NCI-H345 treated with DMSO at 0.1 percent for 48 hours (cell line): ENCODE data around the gene FOXD2.
A peak's percentile ranks its signal among the peaks of the same experiment; 100 is the strongest.

Source experiments
- DNase-seq: peaks from one replicate; lab custom pipeline; 2025; ENCODE audit not compliant: unreplicated experiment; lab: John Stamatoyannopoulos, UW

Gene FOXD2

DNA sequence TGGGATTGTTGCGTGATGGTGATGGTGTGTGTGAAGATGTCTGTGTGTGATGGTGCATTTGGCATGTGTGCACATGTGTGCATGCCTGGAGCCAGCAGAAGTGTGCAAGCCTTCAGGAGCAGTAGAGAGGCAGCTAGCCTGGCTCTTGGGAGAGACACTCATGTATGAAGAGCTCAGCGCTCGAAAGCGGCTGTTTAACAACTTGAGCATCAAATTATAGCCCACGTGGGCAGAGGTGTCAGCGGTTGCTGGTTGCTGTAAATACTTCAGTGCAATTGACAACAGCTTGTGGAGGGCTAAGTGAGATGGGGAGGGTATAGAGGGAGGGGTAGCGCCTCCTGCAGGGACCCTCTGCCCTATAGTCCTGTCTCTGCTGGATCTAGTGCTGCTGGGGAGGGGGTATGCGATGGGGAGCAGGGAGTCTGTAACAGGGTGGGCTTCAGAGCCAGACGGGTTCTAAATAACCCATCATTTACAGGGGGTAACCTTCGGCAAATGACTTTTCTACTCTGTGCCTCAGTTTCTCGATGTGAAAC is 21.5 kb downstream of the FOXD2 start:
- DNase-seq = peak; percentile 60

GRCh38 chr1:47460040-47460439 is 22.2 kb downstream of the FOXD2 start:
- no peak for DNase-seq

DNA sequence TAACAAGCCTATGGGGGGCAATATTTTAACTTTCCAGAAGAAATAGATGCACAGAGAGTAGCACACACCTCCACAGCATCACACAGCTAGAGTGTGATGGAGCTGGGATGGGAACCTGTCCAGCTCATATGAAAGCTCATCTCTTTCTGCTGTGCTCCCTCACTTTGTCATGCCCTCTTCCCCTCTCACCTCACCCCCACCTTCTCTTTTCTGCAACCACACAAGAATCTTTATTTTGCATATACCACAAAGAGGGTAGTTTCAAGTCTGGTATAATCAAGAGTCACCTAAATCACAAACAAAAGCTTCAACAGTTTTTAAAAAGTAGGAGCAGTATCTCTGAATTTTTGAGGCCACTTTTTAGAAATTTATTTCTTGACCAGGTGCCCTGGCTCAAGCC is 22.6 kb downstream of the FOXD2 start:
- no peak for DNase-seq

GRCh38 chr1:47465605-47466004 is 27.8 kb downstream of the FOXD2 start:
- DNase-seq = no peak

- DNase-seq = no peak
Measured at GRCh38 chr1:47468709-47469389, 31.0 kb downstream of the FOXD2 start.

- DNase-seq = no peak
Measured at GRCh38 chr1:47469390-47469759, 31.5 kb downstream of the FOXD2 start.

DNA sequence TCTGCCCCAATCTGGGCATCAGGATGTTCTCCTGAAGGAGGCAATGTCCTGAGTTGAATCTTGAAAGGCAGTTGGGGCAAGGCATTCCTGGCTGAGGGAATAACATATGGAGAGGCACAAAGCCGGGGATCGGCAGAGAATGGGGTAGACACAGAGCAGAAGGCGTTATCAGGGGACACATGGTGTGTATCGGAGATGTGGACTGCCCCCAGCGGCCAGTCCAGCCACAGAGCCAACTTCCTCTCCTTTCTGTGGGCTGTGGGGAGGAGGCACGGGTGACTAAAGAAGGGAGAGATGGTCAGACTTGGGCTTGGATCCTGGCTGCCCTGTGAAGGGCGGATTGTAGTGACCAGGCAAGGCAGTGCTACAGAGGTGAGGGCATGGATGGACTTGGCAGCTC is 32.1 kb downstream of the FOXD2 start:
- DNase-seq = no peak

GRCh38 chr1:47471163-47471562 is 33.3 kb downstream of the FOXD2 start:
- DNase-seq = no peak

DNA sequence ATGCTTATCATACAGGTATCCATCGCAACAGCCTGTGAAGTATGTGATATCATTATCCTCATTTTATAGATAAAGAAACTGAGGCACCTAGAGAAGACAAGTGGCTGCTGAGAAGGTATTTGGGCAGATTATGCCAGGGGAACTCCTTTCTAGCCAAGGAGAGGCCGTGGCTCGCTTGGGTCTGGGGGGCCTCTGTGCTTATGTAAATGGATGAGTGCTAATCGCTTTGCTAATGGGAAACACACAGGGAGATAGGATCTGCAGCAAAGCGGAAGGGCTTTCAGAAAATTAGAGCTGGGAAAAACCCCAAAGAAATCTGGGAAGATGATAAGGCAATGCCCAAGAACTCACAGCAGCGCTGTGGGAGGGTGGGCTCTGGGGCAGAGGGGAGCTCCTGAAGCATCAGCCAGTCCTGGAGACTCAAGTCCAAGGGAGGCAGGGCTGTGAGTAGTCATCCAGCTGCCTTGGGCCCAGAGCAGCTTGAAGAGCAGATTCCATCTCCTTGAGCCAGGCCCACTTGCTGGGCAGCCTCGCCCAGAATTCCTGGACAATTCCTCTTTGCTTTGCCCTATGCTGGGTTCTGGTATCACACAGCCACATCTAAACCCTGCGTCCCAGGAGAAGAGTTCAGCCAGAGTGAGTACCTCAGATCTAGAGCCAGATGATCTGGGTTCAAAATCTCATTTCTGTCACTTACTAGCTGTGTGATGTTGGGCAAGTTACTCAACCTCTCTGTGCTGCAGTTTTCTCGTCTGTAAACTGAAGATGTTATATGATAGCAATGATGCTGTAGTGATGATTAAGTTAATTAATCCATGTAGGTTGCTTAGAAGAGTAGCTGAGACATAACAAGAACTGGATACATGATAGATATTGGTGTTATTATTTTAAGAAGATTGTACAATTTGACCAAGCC is 36.7 kb downstream of the FOXD2 start:
- no peak for DNase-seq

DNA sequence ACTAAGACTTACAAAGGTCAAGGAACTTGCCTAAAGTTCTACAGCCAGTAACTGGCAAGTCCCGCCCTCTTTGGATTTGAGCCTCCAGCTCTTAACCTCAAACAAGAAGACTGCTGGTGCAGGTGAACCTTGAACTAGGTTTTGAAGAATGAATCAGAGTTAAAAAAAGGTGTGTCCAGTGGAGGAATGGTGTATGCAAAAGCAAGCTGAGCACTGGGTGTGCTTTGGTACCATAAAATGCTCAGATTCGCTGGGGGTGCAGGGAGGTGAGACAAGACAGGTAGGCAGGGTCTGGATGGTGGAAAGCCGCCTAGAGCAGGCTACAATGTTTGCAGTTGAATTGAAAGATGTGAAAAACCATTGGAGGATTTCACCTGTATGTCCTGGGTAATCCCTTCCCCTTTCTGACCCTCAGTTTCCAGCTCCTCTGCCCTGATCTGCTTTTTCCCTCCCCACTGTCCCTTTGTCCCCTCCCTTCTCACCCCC is 39.8 kb downstream of the FOXD2 start:
- no peak for DNase-seq

- no peak for DNase-seq
Measured at GRCh38 chr1:47478090-47478489, 40.2 kb downstream of the FOXD2 start.

DNA sequence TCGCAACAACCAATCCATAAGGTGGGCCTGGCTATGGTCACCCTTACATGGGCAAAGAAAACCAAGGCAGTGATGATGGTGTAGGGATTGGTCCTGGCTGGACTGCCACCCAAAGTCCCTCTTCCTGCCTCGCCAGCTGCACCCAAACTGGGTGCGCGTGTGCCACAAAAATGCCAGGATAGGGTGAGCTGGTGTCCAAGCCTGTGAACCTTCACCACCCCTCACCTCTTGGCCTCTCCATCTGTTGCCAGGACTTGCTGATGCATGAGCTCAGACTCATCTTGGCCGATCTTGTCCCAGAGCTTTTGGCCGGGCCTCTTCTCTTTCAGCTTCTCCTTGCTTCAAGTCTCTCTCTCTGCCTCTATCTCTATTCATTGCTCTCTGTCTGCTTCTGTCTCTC is 41.8 kb downstream of the FOXD2 start:
- no peak for DNase-seq

GRCh38 chr1:47481936-47482335 is 44.1 kb downstream of the FOXD2 start:
- no peak for DNase-seq

DNA sequence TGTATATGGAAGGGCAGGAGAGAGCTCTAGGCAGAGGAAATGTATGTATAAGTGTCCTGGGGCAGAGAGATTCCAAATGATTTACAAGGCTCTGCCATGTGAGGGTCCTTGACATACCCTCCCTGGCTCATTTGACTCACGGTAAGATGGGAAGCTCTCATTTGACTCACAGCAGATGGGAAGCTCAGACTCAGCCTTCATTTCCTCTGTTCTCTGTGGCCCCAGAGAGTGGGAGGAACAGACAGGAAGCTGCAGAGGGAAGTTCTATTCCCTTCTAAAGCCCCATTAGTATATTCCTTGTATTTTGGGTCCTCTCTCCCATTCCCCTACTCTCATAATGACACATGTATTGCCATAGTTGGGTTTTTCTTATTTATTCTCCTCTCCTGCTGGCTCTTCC is 44.9 kb downstream of the FOXD2 start:
- DNase-seq = no peak

- DNase-seq = no peak
Measured at GRCh38 chr1:47483651-47484050, 45.8 kb downstream of the FOXD2 start.

DNA sequence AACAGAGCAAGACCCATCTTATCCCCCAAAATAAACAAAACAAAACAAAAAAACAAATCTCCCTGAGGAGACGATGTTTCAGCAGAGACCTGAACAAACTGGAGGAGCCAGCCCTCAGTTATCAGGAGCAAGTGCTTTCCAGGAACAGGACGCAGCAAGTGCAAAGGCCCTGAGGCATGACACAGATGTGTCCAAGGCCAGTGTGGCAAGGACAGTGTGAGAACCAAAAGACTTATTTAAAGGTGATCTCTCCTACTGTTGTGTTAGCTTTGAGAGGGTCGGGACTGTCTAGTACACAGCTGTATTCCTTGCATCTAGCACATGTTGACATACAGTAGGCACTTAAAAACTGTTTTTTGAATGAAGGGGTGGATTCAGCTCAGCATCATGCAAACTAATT is 48.0 kb downstream of the FOXD2 start:
- DNase-seq = no peak

GRCh38 chr1:47487332-47487731 is 49.5 kb downstream of the FOXD2 start:
- DNase-seq = no peak

GRCh38 chr1:47487850-47488450 is 50.1 kb downstream of the FOXD2 start:
- no peak for DNase-seq
